GM23248 (cell line): Measurements from ENCODE around the gene CDC40.

Experiments
- EZH2 ChIP-seq: fragments of 200-600 bp; sonication (generic); IDR thresholded peaks from 2 replicates; pipeline ENCODE4 v1.6.1; 2018; ENCODE audit warnings: antibody characterized with exemption, mild to moderate bottlenecking; ENCODE audit not compliant: insufficient read depth, poor library complexity, severe bottlenecking
- EZH2phosphoT487 ChIP-seq: fragments of 200-600 bp; sonication (generic); IDR thresholded peaks from 2 replicates; pipeline ENCODE4 v1.6.1; 2018; ENCODE audit warnings: antibody characterized with exemption, moderate library complexity, mild to moderate bottlenecking, low read depth; ENCODE audit not compliant: insufficient read depth

DNA sequence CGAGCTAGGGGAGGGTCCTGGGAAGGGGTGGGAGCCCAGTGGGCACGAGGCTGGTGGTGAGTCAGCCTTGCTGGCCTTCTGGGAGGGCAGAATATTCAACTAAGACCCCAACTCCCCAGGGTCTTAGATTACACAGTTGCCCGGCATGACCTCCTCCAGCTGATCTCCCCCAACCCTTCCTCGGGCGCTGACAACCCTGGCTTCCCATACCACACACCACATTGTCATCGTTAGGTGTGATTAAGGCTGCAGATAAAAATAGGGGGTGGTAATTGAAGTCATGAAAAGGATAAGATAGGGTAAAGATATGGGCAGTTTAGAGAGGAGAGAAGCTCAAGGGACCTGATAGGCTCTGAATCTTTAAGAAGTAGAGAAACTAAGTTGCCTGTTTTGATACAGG lies 10.5 kb downstream of the CDC40 start:
- no peak for TF ChIP-seq EZH2
- no peak for TF ChIP-seq EZH2phosphoT487
